ENCODE measurements around the gene ANKIB1. TPM values are rescaled to one million over a fixed set of nuclear protein-coding genes. Genes with fewer than 3 reads are reported as not detected.
A peak's percentile ranks its signal among the peaks of the same experiment; 100 is the strongest.

Gene ANKIB1
- total and polyA plus RNA-seq, 9 of the 15 experiments (the other 6 are each of a cell fraction or from before 2014, with no cell fraction given), result 5.9 to 25.2 (median 16.1) TPM

GRCh38 chr7:92336662-92337340 lies 91.0 kb downstream of the ANKIB1 start:
- no peak overlapping the region for H3K27ac ChIP-seq (ENCODE audit: extremely low read depth, low read depth, low read length)
- BruUV-seq (replicated peaks), result no TSS peak
- DNase-seq (ENCODE audit: extremely low read depth in 1 of 4, low spot score in 3 of 4) (peak in 1 of 4 experiments; percentile 7), ATAC-seq (peak; percentile 32; the same call in 2 of the 3 replicates), FAIRE-seq (peak; percentile 56)
- H3K9me3 ChIP-seq (replicated peaks; ENCODE audit: control insufficient read depth, insufficient read depth, low read depth, low read length), result no peaks in the 10 kb centered on the region
- POLR2A ChIA-PET, result interaction anchor here (0.8 to 1.0 kb wide), 2 partner anchors 9 to 10 kb away, joined by 3 read pairs; no protein-coding TSS in a partner anchor
- intact Hi-C loops (cut with micrococcal nuclease), result no loop called here
- 42% methylated on average over 2 of the region's 2 CpGs for WGBS (ENCODE audit: insufficient coverage, low coverage, missing lambda C conversion rate)
- H4K20me1 ChIP-seq (replicated peaks; ENCODE audit: control insufficient read depth, insufficient read depth, low read length), result no peaks in the 10 kb centered on the region
- no peaks in the 10 kb centered on the region for H3K79me2 ChIP-seq (ENCODE audit: control insufficient read depth, insufficient read depth, low read length)
- H3K4me1 ChIP-seq (replicated peaks in 1 of 2; ENCODE audit: control insufficient read depth in 2 of 2, insufficient read depth in 2 of 2, low read length in 2 of 2), result no peaks in the 10 kb centered on the region
- no peaks in the 10 kb centered on the region for H3K9me1 ChIP-seq (ENCODE audit: control insufficient read depth, insufficient read depth, low read length)
- H2AFZ ChIP-seq (ENCODE audit: low read depth, low read length), result no peak overlapping the region
- H3K4me3 ChIP-seq, result no peak overlapping the region
- CTCF ChIA-PET (ENCODE audit: low intra/inter-chr PET ratio), result no interaction called here
- in situ Hi-C loops (cut with MboI), result no loop called here
- H3K9ac ChIP-seq (ENCODE audit: insufficient read depth in 1 of 2, low read depth in 2 of 2, low read length in 2 of 2), result no peak overlapping the region
- no peaks in the 10 kb centered on the region for H3K36me3 ChIP-seq (ENCODE audit: control insufficient read depth, insufficient read depth, low read length)
- TF ChIP-seq CBFA2T3 (IDR thresholded peaks at IDR 0.05), result peak; percentile 44
- TF ChIP-seq, protein P1, sequence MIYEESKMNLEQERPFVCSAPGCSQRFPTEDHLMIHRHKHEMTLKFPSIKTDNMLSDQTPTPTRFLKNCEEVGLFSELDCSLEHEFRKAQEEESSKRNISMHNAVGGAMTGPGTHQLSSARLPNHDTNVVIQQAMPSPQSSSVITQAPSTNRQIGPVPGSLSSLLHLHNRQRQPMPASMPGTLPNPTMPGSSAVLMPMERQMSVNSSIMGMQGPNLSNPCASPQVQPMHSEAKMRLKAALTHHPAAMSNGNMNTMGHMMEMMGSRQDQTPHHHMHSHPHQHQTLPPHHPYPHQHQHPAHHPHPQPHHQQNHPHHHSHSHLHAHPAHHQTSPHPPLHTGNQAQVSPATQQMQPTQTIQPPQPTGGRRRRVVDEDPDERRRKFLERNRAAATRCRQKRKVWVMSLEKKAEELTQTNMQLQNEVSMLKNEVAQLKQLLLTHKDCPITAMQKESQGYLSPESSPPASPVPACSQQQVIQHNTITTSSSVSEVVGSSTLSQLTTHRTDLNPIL (CRISPR knock-in tag; IDR thresholded peaks at IDR 0.05), result no peak
- H3K4me2 ChIP-seq (ENCODE audit: insufficient read depth, low read length), result no peak overlapping the region
- H3K27me3 ChIP-seq (ENCODE audit: control insufficient read depth in 2 of 2, insufficient read depth in 2 of 2, low read length in 2 of 2), result no peaks in the 10 kb centered on the region

DNA sequence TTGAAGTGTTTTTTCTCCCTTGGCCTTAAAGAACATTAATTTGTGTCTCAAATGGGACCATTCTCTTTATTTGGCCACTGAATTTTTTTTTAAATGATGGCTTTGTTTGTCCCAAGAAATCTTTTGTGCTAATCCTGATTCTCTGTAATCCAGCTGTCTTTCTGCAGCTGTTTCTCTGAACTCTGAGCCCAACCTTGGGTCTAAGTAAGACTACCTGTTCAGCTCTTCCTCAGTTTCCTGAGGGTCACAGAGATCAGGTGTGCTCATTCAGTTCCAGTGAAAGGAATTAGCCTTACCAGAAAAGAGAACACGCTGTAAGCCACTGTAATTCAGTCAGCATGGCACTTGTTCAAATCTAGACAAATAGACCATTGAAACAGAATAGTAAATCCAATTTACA lies 94.2 kb downstream of the ANKIB1 start:
- Histone ChIP-seq H3K4me3 (no peak overlapping the region), H3K27me3 (ENCODE audit: control insufficient read depth in 2 of 2, insufficient read depth in 2 of 2, low read length in 2 of 2) (no peaks in the 10 kb centered on the region), H3K4me1 (replicated peaks in 1 of 2; ENCODE audit: control insufficient read depth in 2 of 2, insufficient read depth in 2 of 2, low read length in 2 of 2) (no peaks in the 10 kb centered on the region), H2AFZ (ENCODE audit: low read depth, low read length) (no peak overlapping the region), H3K9me3 (replicated peaks; ENCODE audit: control insufficient read depth, insufficient read depth, low read depth, low read length) (no peaks in the 10 kb centered on the region), H3K79me2 (ENCODE audit: control insufficient read depth, insufficient read depth, low read length) (no peaks in the 10 kb centered on the region), H3K9ac (ENCODE audit: insufficient read depth in 1 of 2, low read depth in 2 of 2, low read length in 2 of 2) (no peak overlapping the region), H4K20me1 (replicated peaks; ENCODE audit: control insufficient read depth, insufficient read depth, low read length) (no peaks in the 10 kb centered on the region), H3K9me1 (ENCODE audit: control insufficient read depth, insufficient read depth, low read length) (no peaks in the 10 kb centered on the region), H3K27ac (ENCODE audit: extremely low read depth, low read depth, low read length) (no peak overlapping the region), H3K36me3 (ENCODE audit: control insufficient read depth, insufficient read depth, low read length) (peaks cover 6% of the 10 kb centered on the region; the same call in 1 of the 3 replicates), H3K4me2 (ENCODE audit: insufficient read depth, low read length) (no peak overlapping the region)
- ChIA-PET CTCF (ENCODE audit: low intra/inter-chr PET ratio) (no interaction called here), POLR2A (no interaction called here)
- WGBS (ENCODE audit: insufficient coverage, low coverage, missing lambda C conversion rate), result 100% methylated on average over 1 of the region's 1 CpG
- TF ChIP-seq BCOR (IDR thresholded peaks at IDR 0.05) (no peak), CXXC5 (CRISPR knock-in tag; IDR thresholded peaks at IDR 0.05) (no peak), ARID2 (IDR thresholded peaks at IDR 0.05) (no peak), GTF2A2 (tag; IDR thresholded peaks at IDR 0.05) (no peak)
- no peak for ATAC-seq
- DNase-seq (ENCODE audit: extremely low read depth in 1 of 4, low spot score in 3 of 4), result no peak
- in situ Hi-C loops (cut with MboI) (no loop called here), intact Hi-C loops (cut with micrococcal nuclease) (loop anchor here (10.0 kb wide), 1 partner anchor 95 kb away; the partner anchor contains the start of genes ANKIB1 and KRIT1)
- no TSS peak for BruUV-seq (replicated peaks)
- FAIRE-seq, result no peak

Measured in K562 (cell line).